CD4-positive, alpha-beta T cell treated with Interleukin-21 for 1 hour (primary cell): ENCODE results near the gene LIN52.

Source experiments
- DNase-seq: peaks from one replicate; pipeline ENCODE4 v3.0.0-alpha.2; 2020

Gene LIN52

GRCh38 chr14:74238974-74239847, 154.5 kb downstream of the LIN52 start, which contains the start of gene VSX2:
Gene VSX2 (plus strand): TSS chr14:74239449. CDS start chr14:74239562, 113 bp downstream.
- no peak for DNase-seq

- no peak for DNase-seq
These were observed 155.4 kb downstream of the LIN52 start for GRCh38 chr14:74239848-74240793.

GRCh38 chr14:74240794-74241651, 156.3 kb downstream of the LIN52 start:
- DNase-seq: no peak

GRCh38 chr14:74241652-74242017, 156.9 kb downstream of the LIN52 start:
- DNase-seq: no peak

- no peak for DNase-seq
These were observed 157.4 kb downstream of the LIN52 start for GRCh38 chr14:74242021-74242779.

- no peak for DNase-seq
These were observed 158.0 kb downstream of the LIN52 start for GRCh38 chr14:74242780-74243042.

GRCh38 chr14:74243051-74243450, 158.3 kb downstream of the LIN52 start:
- no peak for DNase-seq

- DNase-seq: no peak
These were observed 159.4 kb downstream of the LIN52 start for GRCh38 chr14:74244115-74244514.

- DNase-seq: no peak
These were observed 160.5 kb downstream of the LIN52 start for GRCh38 chr14:74245292-74245691.

- DNase-seq: no peak
These were observed 161.8 kb downstream of the LIN52 start for GRCh38 chr14:74246542-74246941.

GRCh38 chr14:74248017-74248416, 163.3 kb downstream of the LIN52 start:
- DNase-seq: no peak

GRCh38 chr14:74249433-74250375, 164.9 kb downstream of the LIN52 start:
- DNase-seq: no peak
